DND-41 (cell line): Measurements from ENCODE around the gene OSBP2.

Source experiments
- EZH2 ChIP-seq: IDR thresholded peaks from 3 replicates; pipeline ENCODE4 v1.6.1; 2012; ENCODE audit warnings: borderline replicate concordance, low read depth, mild to moderate bottlenecking, moderate library complexity, low read length, inconsistent platforms; ENCODE audit not compliant: severe bottlenecking
- TF ChIP-seq, protein P1 (sequence below): IDR thresholded peaks from 2 replicates; pipeline ENCODE4 v1.5.1; 2012; ENCODE audit warnings: borderline replicate concordance, low read length, moderate library complexity, mild to moderate bottlenecking; ENCODE audit not compliant: poor library complexity, severe bottlenecking; ENCODE audit errors: extremely low read depth

DNA sequence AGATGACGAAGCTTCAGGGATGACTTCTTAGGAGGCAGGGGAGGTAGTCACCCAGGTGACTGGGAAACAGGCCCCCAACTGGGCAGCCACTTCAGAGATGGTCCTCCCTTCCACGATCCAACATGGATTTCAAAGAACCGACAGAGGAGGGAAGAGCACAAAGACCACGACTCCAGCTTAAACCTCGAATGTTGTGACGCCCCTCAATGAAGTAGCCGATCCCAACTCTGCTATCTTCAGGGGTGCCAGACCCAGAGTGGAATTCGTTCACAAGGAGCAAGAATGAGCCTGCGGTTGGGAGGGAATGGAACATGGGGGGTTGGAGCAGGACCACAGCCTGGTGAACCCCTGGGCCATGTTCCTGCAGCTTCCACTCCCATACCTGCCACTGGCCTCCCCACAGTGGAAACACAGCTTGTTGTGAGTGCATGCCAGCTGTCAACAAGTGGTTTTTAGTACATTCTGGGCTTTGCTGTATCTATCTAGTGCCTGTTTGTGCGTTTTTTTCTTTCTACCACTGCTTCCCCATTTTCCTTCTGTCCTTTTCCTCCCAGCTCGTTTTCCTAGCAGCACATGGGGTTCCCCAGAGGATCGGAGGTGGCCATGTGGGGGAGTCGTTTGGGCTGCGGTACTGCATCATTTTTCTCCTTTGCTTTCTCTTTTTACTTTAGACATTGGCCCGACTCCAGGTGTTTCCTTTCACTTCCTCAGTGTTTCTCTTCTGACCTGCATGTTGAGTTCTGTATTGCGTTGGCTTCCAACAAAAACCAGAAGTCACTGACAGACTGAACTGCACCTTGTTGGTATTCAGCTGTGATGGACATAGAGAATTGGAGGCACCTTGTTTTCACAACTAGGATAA is 208.1 kb downstream of the OSBP2 start:
- TF ChIP-seq, protein P1, sequence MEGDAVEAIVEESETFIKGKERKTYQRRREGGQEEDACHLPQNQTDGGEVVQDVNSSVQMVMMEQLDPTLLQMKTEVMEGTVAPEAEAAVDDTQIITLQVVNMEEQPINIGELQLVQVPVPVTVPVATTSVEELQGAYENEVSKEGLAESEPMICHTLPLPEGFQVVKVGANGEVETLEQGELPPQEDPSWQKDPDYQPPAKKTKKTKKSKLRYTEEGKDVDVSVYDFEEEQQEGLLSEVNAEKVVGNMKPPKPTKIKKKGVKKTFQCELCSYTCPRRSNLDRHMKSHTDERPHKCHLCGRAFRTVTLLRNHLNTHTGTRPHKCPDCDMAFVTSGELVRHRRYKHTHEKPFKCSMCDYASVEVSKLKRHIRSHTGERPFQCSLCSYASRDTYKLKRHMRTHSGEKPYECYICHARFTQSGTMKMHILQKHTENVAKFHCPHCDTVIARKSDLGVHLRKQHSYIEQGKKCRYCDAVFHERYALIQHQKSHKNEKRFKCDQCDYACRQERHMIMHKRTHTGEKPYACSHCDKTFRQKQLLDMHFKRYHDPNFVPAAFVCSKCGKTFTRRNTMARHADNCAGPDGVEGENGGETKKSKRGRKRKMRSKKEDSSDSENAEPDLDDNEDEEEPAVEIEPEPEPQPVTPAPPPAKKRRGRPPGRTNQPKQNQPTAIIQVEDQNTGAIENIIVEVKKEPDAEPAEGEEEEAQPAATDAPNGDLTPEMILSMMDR, result no peak
- TF ChIP-seq EZH2, result no peak
